GM23338 (cell line): Measurements from ENCODE around the gene BTRC. TPM values are rescaled to one million over a fixed set of nuclear protein-coding genes. Genes with fewer than 3 reads are reported as not detected.

Experiments used
- ATAC-seq: fragments of 200-7000 bp; cut with Tn5 transposase; 3 replicates; pipeline ENCODE4 v1.9.1; 2020
- DNase-seq: peaks from one replicate; pipeline ENCODE4 v3.0.0-alpha.2; 2015; ENCODE audit warnings: low spot score
- H2AFZ ChIP-seq: fragments of 200-600 bp; sonication (generic); 2 replicates; pipeline ENCODE4 v1.8.0; 2016; ENCODE audit warnings: antibody characterized with exemption, mild to moderate bottlenecking, moderate library complexity
- H3F3A ChIP-seq: fragments of 200-600 bp; sonication (generic); replicated peaks from 2 replicates; pipeline ENCODE4 v1.8.0; 2017; ENCODE audit warnings: antibody characterized with exemption, mixed run types, low read depth
- H3K27ac ChIP-seq: fragments of 200-600 bp; sonication (generic); 2 replicates; pipeline ENCODE4 v1.6.1; 2016; ENCODE audit warnings: low read depth
- H3K27me3 ChIP-seq: fragments of 200-600 bp; sonication (generic); 2 replicates; pipeline ENCODE4 v1.8.0; 2016; ENCODE audit warnings: mild to moderate bottlenecking, mixed run types, moderate library complexity; ENCODE audit not compliant: insufficient read depth
- H3K36me3 ChIP-seq: fragments of 200-600 bp; sonication (generic); 2 replicates; pipeline ENCODE4 v1.8.0; 2016; ENCODE audit warnings: mild to moderate bottlenecking; ENCODE audit not compliant: insufficient read depth
- H3K4me1 ChIP-seq: fragments of 200-600 bp; sonication (generic); 2 replicates; pipeline ENCODE4 v1.8.0; 2016; ENCODE audit warnings: mild to moderate bottlenecking, moderate library complexity; ENCODE audit not compliant: insufficient read depth
- H3K4me2 ChIP-seq: fragments of 200-600 bp; sonication (generic); 2 replicates; pipeline ENCODE4 v1.7.1; 2017; ENCODE audit warnings: mixed run types
- H3K4me3 ChIP-seq: fragments of 200-600 bp; sonication (generic); 2 replicates; pipeline ENCODE4 v1.6.1; 2016; ENCODE audit warnings: mixed run types
- H3K79me2 ChIP-seq: fragments of 200-600 bp; sonication (generic); replicated peaks from 2 replicates; pipeline ENCODE4 v1.8.0; 2017; ENCODE audit warnings: mild to moderate bottlenecking; ENCODE audit not compliant: insufficient read depth
- H3K9me2 ChIP-seq: fragments of 200-600 bp; sonication (generic); 2 replicates; pipeline ENCODE4 v1.8.0; 2017; ENCODE audit not compliant: insufficient read depth
- H4K20me1 ChIP-seq: fragments of 200-600 bp; sonication (generic); replicated peaks from 2 replicates; pipeline ENCODE4 v1.8.0; 2017; ENCODE audit warnings: mild to moderate bottlenecking; ENCODE audit not compliant: insufficient read depth
- H3K27ac Mint-ChIP-seq: 2 replicates; pipeline ENCODE4 v1.8.0; 2020; ENCODE audit warnings: inconsistent platforms, mild to moderate bottlenecking, moderate library complexity, mixed read lengths
- H3K27me3 Mint-ChIP-seq: 3 replicates; pipeline ENCODE4 v1.8.0; 2022; ENCODE audit warnings: low read depth, mild to moderate bottlenecking, moderate library complexity, mixed read lengths, inconsistent platforms; ENCODE audit not compliant: insufficient read depth, poor library complexity
- H3K36me3 Mint-ChIP-seq: 3 replicates; pipeline ENCODE4 v1.8.0; 2021; ENCODE audit warnings: low read depth, mild to moderate bottlenecking, inconsistent platforms, moderate library complexity, mixed read lengths
- H3K4me1 Mint-ChIP-seq: 3 replicates; pipeline ENCODE4 v1.8.0; 2020; ENCODE audit warnings: mild to moderate bottlenecking, inconsistent platforms, mixed read lengths
- H3K4me3 Mint-ChIP-seq: 3 replicates; pipeline ENCODE4 v1.8.0; 2021; ENCODE audit warnings: moderate library complexity, mild to moderate bottlenecking, inconsistent platforms, mixed read lengths
- H3K9me3 Mint-ChIP-seq: 3 replicates; pipeline ENCODE4 v1.8.0; 2020; ENCODE audit warnings: moderate library complexity, mild to moderate bottlenecking, inconsistent platforms, mixed read lengths
- CREB1 ChIP-seq: fragments of 250-450 bp; sonication (Bioruptor Pico); IDR thresholded peaks from 2 replicates; pipeline ENCODE4 v1.5.0; 2020; ENCODE audit warnings: low read depth, mild to moderate bottlenecking, moderate library complexity
- EZH2 ChIP-seq: fragments of 200-600 bp; sonication (generic); IDR thresholded peaks from one replicate; pipeline ENCODE4 v1.8.0; 2017; ENCODE audit warnings: antibody characterized with exemption, mild to moderate bottlenecking, low read depth; ENCODE audit not compliant: unreplicated experiment
- EZH2phosphoT487 ChIP-seq: fragments of 200-600 bp; sonication (generic); IDR thresholded peaks from one replicate; pipeline ENCODE4 v1.8.1; 2018; ENCODE audit warnings: antibody characterized with exemption; ENCODE audit not compliant: unreplicated experiment
- JUNB ChIP-seq: IDR thresholded peaks from one replicate; pipeline ENCODE4 v1.6.1; 2016; ENCODE audit warnings: antibody characterized with exemption; ENCODE audit not compliant: unreplicated experiment
- NANOG ChIP-seq: IDR thresholded peaks from 2 replicates; pipeline ENCODE4 v1.6.1; 2016; ENCODE audit warnings: antibody characterized with exemption, borderline replicate concordance
- POLR2AphosphoS5 ChIP-seq: IDR thresholded peaks from 2 replicates; pipeline ENCODE4 v1.6.1; 2016; ENCODE audit warnings: antibody characterized with exemption, low read depth
- STAT1 ChIP-seq: IDR thresholded peaks from one replicate; pipeline ENCODE4 v1.6.1; 2016; ENCODE audit warnings: antibody characterized with exemption; ENCODE audit not compliant: unreplicated experiment
- ZNF114 ChIP-seq: fragments of 250-450 bp; sonication (Bioruptor Pico); IDR thresholded peaks from 2 replicates; pipeline ENCODE4 v1.5.0; 2020; ENCODE audit warnings: mild to moderate bottlenecking, moderate library complexity
- ZNF331 ChIP-seq: fragments of 250-450 bp; sonication (Bioruptor Pico); IDR thresholded peaks from 2 replicates; pipeline ENCODE4 v1.5.0; 2020; ENCODE audit warnings: low read depth, mild to moderate bottlenecking, moderate library complexity
- polyA plus RNA-seq: library from polyadenylated mRNA; unstranded; fragments of >200 nt; fragmentation: Nextera tagmentation; extraction: Ambion mirVana; gene quantifications from 2 replicates; pipeline ENCODE4 v1.2.1, GENCODE V29; 2016
- total RNA-seq: library from RNA; depleted of rRNA; stranded (reverse); fragments of >200 nt; shearing (Covaris generic); gene quantifications from 2 replicates; pipeline ENCODE4 v1.2.3, GENCODE V29; 2014
- TF ChIP-seq, protein P1 (sequence below): fragments of 250-450 bp; sonication (Bioruptor Pico); IDR thresholded peaks from 2 replicates; pipeline ENCODE4 v1.5.0; 2020; ENCODE audit warnings: mild to moderate bottlenecking, moderate library complexity
- TF ChIP-seq, protein P2 (sequence below): IDR thresholded peaks from one replicate; pipeline ENCODE4 v1.6.1; 2018; ENCODE audit warnings: antibody characterized with exemption; ENCODE audit not compliant: unreplicated experiment
- TF ChIP-seq, protein P3 (sequence below), 2 experiments: fragments of 200-600 bp in 1 of 2; sonication (generic) in 1 of 2; conservative IDR thresholded peaks; 2 replicates each; pipeline versions ENCODE4 v1.5.1 to v1.6.1; 2016 to 2017; ENCODE audit warnings: antibody characterized with exemption in 2 of 2, low read depth in 2 of 2, mild to moderate bottlenecking in 2 of 2, moderate library complexity in 1 of 2
- TF ChIP-seq, protein P4 (sequence below): IDR thresholded peaks from 2 replicates; pipeline ENCODE4 v1.6.1; 2016; ENCODE audit warnings: antibody characterized with exemption

Gene BTRC
- total and polyA plus RNA-seq, 2 experiments from 2014 or later = 10.0 to 17.5 TPM

DNA sequence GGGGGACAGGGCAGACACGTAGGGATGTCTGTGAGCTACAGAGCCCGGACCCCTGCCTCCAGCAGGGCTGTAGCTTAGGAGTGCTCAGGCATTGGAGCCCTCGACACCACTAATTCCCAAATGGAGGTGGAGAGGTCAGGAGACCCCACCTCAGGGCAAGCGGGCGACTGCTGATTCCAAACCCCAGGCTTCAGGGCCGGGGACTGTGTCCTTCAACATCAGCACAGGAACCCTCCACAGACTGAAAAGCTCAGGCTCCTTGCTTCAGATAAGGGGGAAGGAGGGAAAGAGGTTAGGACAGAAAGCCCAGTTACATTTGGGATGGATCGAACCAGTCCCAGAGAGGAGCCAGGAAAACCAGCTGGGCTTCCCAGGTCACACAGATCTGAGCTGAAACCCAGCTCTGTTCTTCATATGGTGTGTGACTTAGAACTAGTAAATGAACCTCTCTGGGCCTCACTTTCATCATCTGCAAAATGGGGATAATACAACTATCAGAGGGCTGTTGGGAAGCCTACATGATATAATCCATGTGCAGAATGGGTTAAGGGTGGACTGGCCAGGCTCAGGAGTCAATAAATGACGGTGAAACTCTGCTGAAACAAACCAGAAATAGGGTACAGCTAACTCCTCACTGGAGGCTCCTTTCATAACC, 217.4 kb downstream of the BTRC start:
- no peaks in the 10 kb centered on the region for H4K20me1 ChIP-seq
- no peak overlapping the region for H3K27ac ChIP-seq
- no peaks in the 10 kb centered on the region for H3K79me2 ChIP-seq
- peaks cover 18% of the 10 kb centered on the region; the same call in 1 of the 2 replicates for H3K4me1 ChIP-seq
- Mint-ChIP-seq H3K4me3 (peak overlapping the region; percentile 74), H3K36me3 (peaks cover under 1% of the 10 kb centered on the region; the same call in 1 of the 3 replicates), H3K27ac (no peak overlapping the region), H3K27me3 (peaks cover 38% of the 10 kb centered on the region), H3K9me3 (no peaks in the 10 kb centered on the region; the same call in 2 of the 3 replicates), H3K4me1 (peaks cover 21% of the 10 kb centered on the region)
- H3K4me3 ChIP-seq = peak overlapping the region; percentile 89; the same call in 1 of the 2 replicates
- H3K27me3 ChIP-seq = peaks cover 67% of the 10 kb centered on the region
- H3F3A ChIP-seq = peaks cover 6% of the 10 kb centered on the region; the same call in 1 of the 2 replicates
- TF ChIP-seq EZH2phosphoT487 (no peak), CREB1 (CRISPR knock-in tag) (no peak), POLR2AphosphoS5 (no peak), ZNF114 (CRISPR knock-in tag) (no peak), JUNB (no peak), NANOG (no peak), ZNF331 (CRISPR knock-in tag) (no peak), EZH2 (no peak), STAT1 (no peak)
- TF ChIP-seq, protein P1, sequence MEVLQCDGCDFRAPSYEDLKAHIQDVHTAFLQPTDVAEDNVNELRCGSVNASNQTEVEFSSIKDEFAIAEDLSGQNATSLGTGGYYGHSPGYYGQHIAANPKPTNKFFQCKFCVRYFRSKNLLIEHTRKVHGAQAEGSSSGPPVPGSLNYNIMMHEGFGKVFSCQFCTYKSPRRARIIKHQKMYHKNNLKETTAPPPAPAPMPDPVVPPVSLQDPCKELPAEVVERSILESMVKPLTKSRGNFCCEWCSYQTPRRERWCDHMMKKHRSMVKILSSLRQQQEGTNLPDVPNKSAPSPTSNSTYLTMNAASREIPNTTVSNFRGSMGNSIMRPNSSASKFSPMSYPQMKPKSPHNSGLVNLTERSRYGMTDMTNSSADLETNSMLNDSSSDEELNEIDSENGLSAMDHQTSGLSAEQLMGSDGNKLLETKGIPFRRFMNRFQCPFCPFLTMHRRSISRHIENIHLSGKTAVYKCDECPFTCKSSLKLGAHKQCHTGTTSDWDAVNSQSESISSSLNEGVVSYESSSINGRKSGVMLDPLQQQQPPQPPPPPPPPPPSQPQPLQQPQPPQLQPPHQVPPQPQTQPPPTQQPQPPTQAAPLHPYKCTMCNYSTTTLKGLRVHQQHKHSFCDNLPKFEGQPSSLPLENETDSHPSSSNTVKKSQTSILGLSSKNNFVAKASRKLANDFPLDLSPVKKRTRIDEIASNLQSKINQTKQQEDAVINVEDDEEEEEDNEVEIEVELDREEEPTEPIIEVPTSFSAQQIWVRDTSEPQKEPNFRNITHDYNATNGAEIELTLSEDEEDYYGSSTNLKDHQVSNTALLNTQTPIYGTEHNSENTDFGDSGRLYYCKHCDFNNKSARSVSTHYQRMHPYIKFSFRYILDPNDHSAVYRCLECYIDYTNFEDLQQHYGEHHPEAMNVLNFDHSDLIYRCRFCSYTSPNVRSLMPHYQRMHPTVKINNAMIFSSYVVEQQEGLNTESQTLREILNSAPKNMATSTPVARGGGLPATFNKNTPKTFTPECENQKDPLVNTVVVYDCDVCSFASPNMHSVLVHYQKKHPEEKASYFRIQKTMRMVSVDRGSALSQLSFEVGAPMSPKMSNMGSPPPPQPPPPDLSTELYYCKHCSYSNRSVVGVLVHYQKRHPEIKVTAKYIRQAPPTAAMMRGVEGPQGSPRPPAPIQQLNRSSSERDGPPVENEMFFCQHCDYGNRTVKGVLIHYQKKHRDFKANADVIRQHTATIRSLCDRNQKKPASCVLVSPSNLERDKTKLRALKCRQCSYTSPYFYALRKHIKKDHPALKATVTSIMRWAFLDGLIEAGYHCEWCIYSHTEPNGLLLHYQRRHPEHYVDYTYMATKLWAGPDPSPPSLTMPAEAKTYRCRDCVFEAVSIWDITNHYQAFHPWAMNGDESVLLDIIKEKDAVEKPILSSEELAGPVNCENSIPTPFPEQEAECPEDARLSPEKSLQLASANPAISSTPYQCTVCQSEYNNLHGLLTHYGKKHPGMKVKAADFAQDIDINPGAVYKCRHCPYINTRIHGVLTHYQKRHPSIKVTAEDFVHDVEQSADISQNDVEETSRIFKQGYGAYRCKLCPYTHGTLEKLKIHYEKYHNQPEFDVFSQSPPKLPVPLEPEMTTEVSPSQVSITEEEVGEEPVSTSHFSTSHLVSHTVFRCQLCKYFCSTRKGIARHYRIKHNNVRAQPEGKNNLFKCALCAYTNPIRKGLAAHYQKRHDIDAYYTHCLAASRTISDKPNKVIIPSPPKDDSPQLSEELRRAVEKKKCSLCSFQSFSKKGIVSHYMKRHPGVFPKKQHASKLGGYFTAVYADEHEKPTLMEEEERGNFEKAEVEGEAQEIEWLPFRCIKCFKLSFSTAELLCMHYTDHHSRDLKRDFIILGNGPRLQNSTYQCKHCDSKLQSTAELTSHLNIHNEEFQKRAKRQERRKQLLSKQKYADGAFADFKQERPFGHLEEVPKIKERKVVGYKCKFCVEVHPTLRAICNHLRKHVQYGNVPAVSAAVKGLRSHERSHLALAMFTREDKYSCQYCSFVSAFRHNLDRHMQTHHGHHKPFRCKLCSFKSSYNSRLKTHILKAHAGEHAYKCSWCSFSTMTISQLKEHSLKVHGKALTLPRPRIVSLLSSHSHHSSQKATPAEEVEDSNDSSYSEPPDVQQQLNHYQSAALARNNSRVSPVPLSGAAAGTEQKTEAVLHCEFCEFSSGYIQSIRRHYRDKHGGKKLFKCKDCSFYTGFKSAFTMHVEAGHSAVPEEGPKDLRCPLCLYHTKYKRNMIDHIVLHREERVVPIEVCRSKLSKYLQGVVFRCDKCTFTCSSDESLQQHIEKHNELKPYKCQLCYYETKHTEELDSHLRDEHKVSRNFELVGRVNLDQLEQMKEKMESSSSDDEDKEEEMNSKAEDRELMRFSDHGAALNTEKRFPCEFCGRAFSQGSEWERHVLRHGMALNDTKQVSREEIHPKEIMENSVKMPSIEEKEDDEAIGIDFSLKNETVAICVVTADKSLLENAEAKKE = no peak
- TF ChIP-seq, protein P2, sequence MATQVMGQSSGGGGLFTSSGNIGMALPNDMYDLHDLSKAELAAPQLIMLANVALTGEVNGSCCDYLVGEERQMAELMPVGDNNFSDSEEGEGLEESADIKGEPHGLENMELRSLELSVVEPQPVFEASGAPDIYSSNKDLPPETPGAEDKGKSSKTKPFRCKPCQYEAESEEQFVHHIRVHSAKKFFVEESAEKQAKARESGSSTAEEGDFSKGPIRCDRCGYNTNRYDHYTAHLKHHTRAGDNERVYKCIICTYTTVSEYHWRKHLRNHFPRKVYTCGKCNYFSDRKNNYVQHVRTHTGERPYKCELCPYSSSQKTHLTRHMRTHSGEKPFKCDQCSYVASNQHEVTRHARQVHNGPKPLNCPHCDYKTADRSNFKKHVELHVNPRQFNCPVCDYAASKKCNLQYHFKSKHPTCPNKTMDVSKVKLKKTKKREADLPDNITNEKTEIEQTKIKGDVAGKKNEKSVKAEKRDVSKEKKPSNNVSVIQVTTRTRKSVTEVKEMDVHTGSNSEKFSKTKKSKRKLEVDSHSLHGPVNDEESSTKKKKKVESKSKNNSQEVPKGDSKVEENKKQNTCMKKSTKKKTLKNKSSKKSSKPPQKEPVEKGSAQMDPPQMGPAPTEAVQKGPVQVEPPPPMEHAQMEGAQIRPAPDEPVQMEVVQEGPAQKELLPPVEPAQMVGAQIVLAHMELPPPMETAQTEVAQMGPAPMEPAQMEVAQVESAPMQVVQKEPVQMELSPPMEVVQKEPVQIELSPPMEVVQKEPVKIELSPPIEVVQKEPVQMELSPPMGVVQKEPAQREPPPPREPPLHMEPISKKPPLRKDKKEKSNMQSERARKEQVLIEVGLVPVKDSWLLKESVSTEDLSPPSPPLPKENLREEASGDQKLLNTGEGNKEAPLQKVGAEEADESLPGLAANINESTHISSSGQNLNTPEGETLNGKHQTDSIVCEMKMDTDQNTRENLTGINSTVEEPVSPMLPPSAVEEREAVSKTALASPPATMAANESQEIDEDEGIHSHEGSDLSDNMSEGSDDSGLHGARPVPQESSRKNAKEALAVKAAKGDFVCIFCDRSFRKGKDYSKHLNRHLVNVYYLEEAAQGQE = no peak
- TF ChIP-seq, protein P3, sequence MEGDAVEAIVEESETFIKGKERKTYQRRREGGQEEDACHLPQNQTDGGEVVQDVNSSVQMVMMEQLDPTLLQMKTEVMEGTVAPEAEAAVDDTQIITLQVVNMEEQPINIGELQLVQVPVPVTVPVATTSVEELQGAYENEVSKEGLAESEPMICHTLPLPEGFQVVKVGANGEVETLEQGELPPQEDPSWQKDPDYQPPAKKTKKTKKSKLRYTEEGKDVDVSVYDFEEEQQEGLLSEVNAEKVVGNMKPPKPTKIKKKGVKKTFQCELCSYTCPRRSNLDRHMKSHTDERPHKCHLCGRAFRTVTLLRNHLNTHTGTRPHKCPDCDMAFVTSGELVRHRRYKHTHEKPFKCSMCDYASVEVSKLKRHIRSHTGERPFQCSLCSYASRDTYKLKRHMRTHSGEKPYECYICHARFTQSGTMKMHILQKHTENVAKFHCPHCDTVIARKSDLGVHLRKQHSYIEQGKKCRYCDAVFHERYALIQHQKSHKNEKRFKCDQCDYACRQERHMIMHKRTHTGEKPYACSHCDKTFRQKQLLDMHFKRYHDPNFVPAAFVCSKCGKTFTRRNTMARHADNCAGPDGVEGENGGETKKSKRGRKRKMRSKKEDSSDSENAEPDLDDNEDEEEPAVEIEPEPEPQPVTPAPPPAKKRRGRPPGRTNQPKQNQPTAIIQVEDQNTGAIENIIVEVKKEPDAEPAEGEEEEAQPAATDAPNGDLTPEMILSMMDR (conservative IDR thresholded peaks at IDR 0.05; ENCODE audit: low read depth in 2 of 2) = no peak
- TF ChIP-seq, protein P4, sequence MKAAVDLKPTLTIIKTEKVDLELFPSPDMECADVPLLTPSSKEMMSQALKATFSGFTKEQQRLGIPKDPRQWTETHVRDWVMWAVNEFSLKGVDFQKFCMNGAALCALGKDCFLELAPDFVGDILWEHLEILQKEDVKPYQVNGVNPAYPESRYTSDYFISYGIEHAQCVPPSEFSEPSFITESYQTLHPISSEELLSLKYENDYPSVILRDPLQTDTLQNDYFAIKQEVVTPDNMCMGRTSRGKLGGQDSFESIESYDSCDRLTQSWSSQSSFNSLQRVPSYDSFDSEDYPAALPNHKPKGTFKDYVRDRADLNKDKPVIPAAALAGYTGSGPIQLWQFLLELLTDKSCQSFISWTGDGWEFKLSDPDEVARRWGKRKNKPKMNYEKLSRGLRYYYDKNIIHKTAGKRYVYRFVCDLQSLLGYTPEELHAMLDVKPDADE = no peak
- DNase-seq (no peak), ATAC-seq (no peak)
- H3K36me3 ChIP-seq = no peaks in the 10 kb centered on the region; the same call in 1 of the 2 replicates
- no peak overlapping the region for H2AFZ ChIP-seq
- H3K4me2 ChIP-seq = no peak overlapping the region
- no peaks in the 10 kb centered on the region for H3K9me2 ChIP-seq
